ENCODE measurements around the gene TUT4.

TUT4 gene

GRCh38 chr1:52404116-52404974 lies 148.5 kb downstream of the TUT4 start, which contains the start of the genes ORC1 and PRPF38A:
TSS of gene ORC1 (minus strand) at chr1:52404423. CDS start at chr1:52402223, 2,200 bp downstream.
TSS of gene PRPF38A (plus strand) at chr1:52404602. CDS start at chr1:52404750, 148 bp downstream.
- peak within 1 kb of the TSS; percentile 94 for H3K4me3 ChIP-seq (ENCODE audit: low read depth, low read length)
- peak; percentile 94 for DNase-seq (ENCODE audit: low read depth)
- TF ChIP-seq, protein P1, sequence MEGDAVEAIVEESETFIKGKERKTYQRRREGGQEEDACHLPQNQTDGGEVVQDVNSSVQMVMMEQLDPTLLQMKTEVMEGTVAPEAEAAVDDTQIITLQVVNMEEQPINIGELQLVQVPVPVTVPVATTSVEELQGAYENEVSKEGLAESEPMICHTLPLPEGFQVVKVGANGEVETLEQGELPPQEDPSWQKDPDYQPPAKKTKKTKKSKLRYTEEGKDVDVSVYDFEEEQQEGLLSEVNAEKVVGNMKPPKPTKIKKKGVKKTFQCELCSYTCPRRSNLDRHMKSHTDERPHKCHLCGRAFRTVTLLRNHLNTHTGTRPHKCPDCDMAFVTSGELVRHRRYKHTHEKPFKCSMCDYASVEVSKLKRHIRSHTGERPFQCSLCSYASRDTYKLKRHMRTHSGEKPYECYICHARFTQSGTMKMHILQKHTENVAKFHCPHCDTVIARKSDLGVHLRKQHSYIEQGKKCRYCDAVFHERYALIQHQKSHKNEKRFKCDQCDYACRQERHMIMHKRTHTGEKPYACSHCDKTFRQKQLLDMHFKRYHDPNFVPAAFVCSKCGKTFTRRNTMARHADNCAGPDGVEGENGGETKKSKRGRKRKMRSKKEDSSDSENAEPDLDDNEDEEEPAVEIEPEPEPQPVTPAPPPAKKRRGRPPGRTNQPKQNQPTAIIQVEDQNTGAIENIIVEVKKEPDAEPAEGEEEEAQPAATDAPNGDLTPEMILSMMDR (IDR thresholded peaks at IDR 0.05; ENCODE audit: low read depth, low read length, missing control alignments) = peak; percentile 71

DNA sequence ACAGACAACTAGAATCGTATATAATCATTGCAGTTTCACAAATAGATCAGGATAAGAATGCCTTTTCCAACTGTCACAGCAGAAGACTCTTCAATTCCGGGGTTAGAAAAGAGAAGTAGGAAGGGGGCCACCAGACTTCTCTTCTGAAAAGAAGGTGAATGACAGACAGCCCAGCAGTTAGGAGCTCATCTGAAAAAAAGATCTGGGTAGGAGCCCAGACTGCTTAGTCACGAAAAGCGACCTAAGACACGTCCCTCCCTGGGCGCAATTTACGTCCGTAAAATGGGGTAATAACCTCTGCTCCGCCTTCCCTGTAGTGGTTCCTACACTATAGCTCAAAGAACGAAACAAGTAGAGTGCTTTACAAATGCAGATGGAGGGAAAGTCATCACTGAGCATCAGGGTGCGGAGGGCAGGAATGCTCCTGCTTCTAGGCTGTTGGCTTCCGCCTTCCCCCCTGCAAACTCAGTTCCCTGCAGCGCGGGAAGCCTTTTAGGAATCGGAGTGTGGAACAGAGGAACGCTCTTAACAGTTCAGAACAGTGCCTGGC lies 149.3 kb downstream of the TUT4 start:
- peak overlapping the region; percentile 94 for H3K4me3 ChIP-seq (ENCODE audit: low read depth, low read length)
- TF ChIP-seq, protein P1 (IDR thresholded peaks at IDR 0.05; ENCODE audit: low read depth, low read length, missing control alignments) = no peak
- DNase-seq (ENCODE audit: low read depth) = peak; percentile 57

DNA sequence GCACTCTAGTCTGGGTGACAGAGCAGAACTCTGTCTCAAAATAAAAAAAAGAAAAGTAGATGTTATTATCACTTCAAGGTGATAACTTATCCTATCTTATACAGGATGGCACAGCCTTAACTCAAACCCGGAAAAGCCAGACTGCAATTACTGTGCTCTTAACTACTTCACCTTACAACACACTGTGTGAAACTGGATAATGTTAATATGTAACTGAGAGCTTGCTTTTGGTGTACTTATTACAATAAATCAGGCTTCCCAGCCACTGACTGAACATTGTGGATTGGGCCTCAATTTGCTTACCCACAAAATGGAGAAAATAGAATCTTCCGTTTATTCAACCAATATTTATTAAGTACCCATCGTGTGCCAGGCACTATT lies 150.0 kb downstream of the TUT4 start:
- H3K4me3 ChIP-seq (ENCODE audit: low read depth, low read length) = peak overlapping the region; percentile 94
- no peak for DNase-seq (ENCODE audit: low read depth)
- TF ChIP-seq, protein P1 (IDR thresholded peaks at IDR 0.05; ENCODE audit: low read depth, low read length, missing control alignments) = no peak

GRCh38 chr1:52400131-52400530 lies 152.8 kb downstream of the TUT4 start:
- TF ChIP-seq, protein P1 (IDR thresholded peaks at IDR 0.05; ENCODE audit: low read depth, low read length, missing control alignments) = no peak
- H3K4me3 ChIP-seq (ENCODE audit: low read depth, low read length) = no peak overlapping the region
- DNase-seq (ENCODE audit: low read depth) = no peak

- TF ChIP-seq, protein P1 (IDR thresholded peaks at IDR 0.05; ENCODE audit: low read depth, low read length, missing control alignments) = no peak
- DNase-seq (ENCODE audit: low read depth) = no peak
- no peak overlapping the region for H3K4me3 ChIP-seq (ENCODE audit: low read depth, low read length)
Measured at GRCh38 chr1:52399629-52400028, 153.3 kb downstream of the TUT4 start.

DNA sequence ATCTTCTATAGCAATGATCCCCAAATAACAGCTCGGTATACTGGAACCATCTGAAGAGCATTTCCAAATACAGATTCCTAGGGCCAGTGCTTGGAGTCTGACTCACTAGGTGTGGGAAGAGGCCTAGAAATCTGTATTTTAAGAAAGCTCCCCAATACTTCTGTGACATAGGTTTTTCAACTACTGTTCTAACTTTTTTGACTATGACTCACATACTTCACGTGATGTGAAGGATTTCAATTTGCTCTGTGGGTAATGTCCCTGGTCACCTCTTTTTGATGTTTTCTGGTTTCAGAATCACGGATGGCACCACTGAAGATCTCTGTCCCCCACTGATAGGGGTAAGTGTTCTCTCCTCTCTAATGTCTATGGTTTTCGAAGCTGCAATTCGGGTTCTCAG lies 159.7 kb downstream of the TUT4 start:
- TF ChIP-seq, protein P1 (IDR thresholded peaks at IDR 0.05; ENCODE audit: low read depth, low read length, missing control alignments) = no peak
- no peak overlapping the region for H3K4me3 ChIP-seq (ENCODE audit: low read depth, low read length)
- no peak for DNase-seq (ENCODE audit: low read depth)
